Ovary (tissue), 9 donors: ENCODE results near the gene MOB3C. TPM values are rescaled to one million over a fixed set of nuclear protein-coding genes. Genes with fewer than 3 reads are reported as not detected.

Source experiments
- DNase-seq, 5 donors: peaks; one replicate each; pipeline ENCODE4 v3.0.0-alpha.2; 2019 to 2020
- H3K27ac ChIP-seq, 2 donors: fragments of 200-600 bp; one replicate each; pipeline versions ENCODE4 v1.5.1 to v1.8.0; 2019 to 2022
- H3K27me3 ChIP-seq: fragments of 200-600 bp; one replicate; pipeline ENCODE4 v1.8.0; 2022
- H3K36me3 ChIP-seq: fragments of 200-600 bp; sonication (generic); one replicate; pipeline ENCODE4 v1.5.1; 2019
- H3K4me1 ChIP-seq: one replicate; pipeline ENCODE4 v1.8.1; 2013; ENCODE audit warnings: mild to moderate bottlenecking, moderate library complexity; ENCODE audit not compliant: insufficient read depth
- H3K4me3 ChIP-seq: fragments of 200-600 bp; sonication (generic); one replicate; pipeline ENCODE4 v1.5.1; 2017
- H3K9me3 ChIP-seq, 2 donors: fragments of 200-600 bp in 1 of 2; sonication (generic) in 1 of 2; one replicate each; pipeline versions ENCODE4 v1.5.1 to v1.8.1; 2013 to 2019; ENCODE audit warnings: mild to moderate bottlenecking in 1 of 2, moderate library complexity in 1 of 2
- CTCF ChIP-seq, 3 donors: fragments of 450-650 bp in 2 of 3; fragments of 200-600 bp in 1 of 3; IDR thresholded peaks; one replicate each; pipeline versions ENCODE4 v1.5.1 to v1.8.0; 2016 to 2022; ENCODE audit warnings: antibody characterized with exemption in 3 of 3, mild to moderate bottlenecking in 1 of 3
- EP300 ChIP-seq: sonication (generic); formaldehyde crosslinking; IDR thresholded peaks from one replicate; pipeline ENCODE4 v1.6.1; 2017; ENCODE audit warnings: antibody characterized with exemption
- POLR2A ChIP-seq: fragments of 450-650 bp; IDR thresholded peaks from one replicate; pipeline ENCODE4 v1.6.1; 2017; ENCODE audit warnings: antibody characterized with exemption, mild to moderate bottlenecking, moderate library complexity
- WGBS, 3 donors: extraction: QIAGEN DNeasy Blood & Tissue Kit in 1 of 3; methylation state at CpG; one replicate each; pipeline versions ENCODE4 v1.1.5 to v1.1.7; 2013 to 2017; 5-methylcytosine and 5-hydroxymethylcytosine counted together
- intact Hi-C, 4 donors: fragments of 100-400 bp; cut with DNase I; formaldehyde crosslinking; loops; one replicate each; pipeline versions ENCODE4 v1.11.0 to v1.15.1; 2022 to 2023
- polyA plus RNA-seq, 2 donors: library from polyadenylated mRNA; stranded (reverse); fragments of 200-250 nt in 1 of 2; fragments of 350-450 nt in 1 of 2; fragmentation: Illumina TruSeq in 1 of 2; extraction: RNeasy Lipid Tissue Mini Kit (QIAGEN cat#74804) in 1 of 2; gene quantifications; one replicate each; pipeline ENCODE4 v1.2.3, GENCODE V29; 2013 to 2014
- total RNA-seq, 7 donors: library from RNA; depleted of rRNA in 2 of 7; stranded (reverse); fragments of >200 nt in 2 of 7; fragmentation: NEBNext Ultra II Directional in 3 of 7; extraction: Animal tissue kit (Norgen Biotek cat#: 25700) in 3 of 7; gene quantifications; one replicate each; pipeline versions ENCODE4 v1.1.0 to v1.2.4, GENCODE V29; 2016 to 2023
- donor health status: DM: no; HTN: no; CAD: no; lungs with moderate emphysema.
- donor health status: DM: no; HTN: no; CAD: no.
- donor health status: Bipolar disorder and iron deficiency.
- donor health status: DM: yes; HTN: yes; CAD: no.
- donor health status: DM: no; HTN: no; CAD: no.
- donor health status: DM: yes; HTN: yes; CAD: no.

The MOB3C gene
- total and polyA plus RNA-seq, 9 donors, result 10.1 to 29.2 (median 19.3) TPM

GRCh38 chr1:46580140-46580903, 36.3 kb downstream of the MOB3C start:
- H3K4me3 ChIP-seq, result no peak overlapping the region
- no peaks in the 10 kb centered on the region for H3K4me1 ChIP-seq
- H3K27ac ChIP-seq, result no peak overlapping the region
- no peaks in the 10 kb centered on the region for H3K9me3 ChIP-seq
- DNase-seq, result no peak
- intact Hi-C loops, result no loop called here
- H3K27me3 ChIP-seq, result no peaks in the 10 kb centered on the region
- WGBS, 3 donors, result 91 to 97% (median 94%) methylated on average over 6 of the region's 6 CpGs
- TF ChIP-seq EP300 (no peak), CTCF (IDR thresholded peaks at IDR 0.05) (no peak), POLR2A (no peak)
- no peaks in the 10 kb centered on the region for H3K36me3 ChIP-seq

DNA sequence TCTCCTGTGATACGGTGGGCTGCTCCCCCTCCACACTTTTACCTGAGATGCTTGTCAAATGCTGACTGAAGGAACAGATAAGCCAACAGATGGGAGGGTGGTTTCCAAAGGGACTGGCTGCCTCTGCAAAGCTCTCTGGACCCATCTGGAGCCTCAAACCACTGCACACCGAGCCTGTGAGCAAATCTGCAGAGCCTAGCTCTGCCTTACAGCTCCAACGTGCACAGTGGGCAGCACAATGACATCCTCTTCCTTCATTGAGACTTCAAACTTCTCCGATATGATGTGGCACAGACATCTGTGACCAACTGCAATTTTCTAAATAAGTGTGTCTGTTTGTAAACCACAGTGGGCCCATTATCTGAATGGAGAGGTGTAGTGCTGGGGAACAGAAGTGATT, 38.9 kb downstream of the MOB3C start:
- no peaks in the 10 kb centered on the region for H3K4me1 ChIP-seq
- no peaks in the 10 kb centered on the region for H3K27me3 ChIP-seq
- no peak overlapping the region for H3K4me3 ChIP-seq
- no peak overlapping the region for H3K27ac ChIP-seq
- intact Hi-C loops, result no loop called here
- no peak for DNase-seq
- no peaks in the 10 kb centered on the region for H3K36me3 ChIP-seq
- 86 to 93% (median 91%) methylated on average over 4 of the region's 4 CpGs for WGBS, 3 donors
- H3K9me3 ChIP-seq, result no peaks in the 10 kb centered on the region
- TF ChIP-seq POLR2A (no peak), EP300 (no peak), CTCF (IDR thresholded peaks at IDR 0.05) (no peak)

DNA sequence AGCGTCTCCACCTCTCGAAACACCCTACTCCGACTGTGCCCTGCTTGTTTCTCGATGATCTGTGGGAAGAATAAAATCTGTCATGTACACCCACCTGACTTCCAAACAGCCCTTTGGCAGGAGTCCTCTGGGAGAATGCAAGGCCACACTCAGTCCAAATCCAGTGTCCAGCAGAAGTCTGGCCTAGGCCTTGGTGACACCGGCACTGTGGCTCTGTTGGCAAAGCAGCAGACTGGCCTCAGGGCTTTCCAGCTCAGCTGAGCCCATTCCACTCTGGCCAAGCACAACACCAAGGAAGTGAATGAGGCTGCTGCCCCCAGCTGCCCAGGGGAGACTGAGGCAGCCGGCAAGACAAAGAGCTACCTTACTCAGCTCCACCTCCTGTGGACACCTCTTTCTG, 40.0 kb downstream of the MOB3C start:
- intact Hi-C loops, result no loop called here

GRCh38 chr1:46575778-46576177, 40.8 kb downstream of the MOB3C start:
- no peak for TF ChIP-seq POLR2A
- TF ChIP-seq EP300, result no peak
- TF ChIP-seq CTCF (IDR thresholded peaks at IDR 0.05), result no peak
- WGBS, 3 donors, result 70 to 71% (median 71%) methylated on average over 3 of the region's 3 CpGs
- intact Hi-C loops, result no loop called here
- H3K4me3 ChIP-seq, result no peak overlapping the region
- H3K27me3 ChIP-seq, result no peaks in the 10 kb centered on the region
- no peaks in the 10 kb centered on the region for H3K36me3 ChIP-seq
- H3K9me3 ChIP-seq, result no peaks in the 10 kb centered on the region
- no peak overlapping the region for H3K27ac ChIP-seq
- no peak for DNase-seq
- H3K4me1 ChIP-seq, result no peaks in the 10 kb centered on the region

More for the DNA sequence above, 40.0 kb downstream of the MOB3C start:
- Histone ChIP-seq H3K4me3 (no peak overlapping the region), H3K4me1 (no peaks in the 10 kb centered on the region), H3K36me3 (no peaks in the 10 kb centered on the region), H3K27me3 (no peaks in the 10 kb centered on the region), H3K9me3 (no peaks in the 10 kb centered on the region), H3K27ac (no peak overlapping the region)
- WGBS, 3 donors, result 79 to 95% (median 94%) methylated on average over 6 of the region's 6 CpGs
- DNase-seq, result no peak
- TF ChIP-seq EP300 (no peak), POLR2A (no peak), CTCF (IDR thresholded peaks at IDR 0.05) (no peak)
